GM12878 (cell line): ENCODE results near the gene BRAT1. TPM values are rescaled to one million over a fixed set of nuclear protein-coding genes. Genes with fewer than 3 reads are reported as not detected.

Source experiments
- CHD2 ChIP-seq: IDR thresholded peaks from 2 replicates; pipeline ENCODE4 v1.6.1; 2011; ENCODE audit warnings: low read depth, low read length, improper control_type of control experiment, borderline replicate concordance
- CREM ChIP-seq: IDR thresholded peaks from 2 replicates; pipeline ENCODE4 v1.6.1; 2014; ENCODE audit warnings: antibody characterized with exemption, low read depth
- E2F8 ChIP-seq: fragments of 450-650 bp; IDR thresholded peaks from 2 replicates; pipeline ENCODE4 v1.6.1; 2018; ENCODE audit warnings: mild to moderate bottlenecking, low read depth, moderate library complexity; ENCODE audit not compliant: partially characterized antibody
- FOS ChIP-seq: IDR thresholded peaks from 3 replicates; pipeline ENCODE4 v1.6.1; 2011; ENCODE audit warnings: borderline replicate concordance; ENCODE audit not compliant: insufficient read length; ENCODE audit errors: extremely low read depth
- FOXM1 ChIP-seq: IDR thresholded peaks from 2 replicates; pipeline ENCODE4 v1.6.1; 2012; ENCODE audit warnings: low read depth, mild to moderate bottlenecking, inconsistent platforms, low read length, moderate library complexity
- IKZF1 ChIP-seq: fragments of 450-650 bp; conservative IDR thresholded peaks from 2 replicates; pipeline ENCODE4 v1.6.1; 2017; ENCODE audit warnings: antibody characterized with exemption, mild to moderate bottlenecking
- IRF3 ChIP-seq: fragments of 450-650 bp; IDR thresholded peaks from 2 replicates; pipeline ENCODE4 v1.6.1; 2014; ENCODE audit warnings: mild to moderate bottlenecking
- KLF5 ChIP-seq: fragments of 450-650 bp; IDR thresholded peaks from 2 replicates; pipeline ENCODE4 v1.6.1; 2014; ENCODE audit warnings: mild to moderate bottlenecking; ENCODE audit not compliant: partially characterized antibody
- PAX5 ChIP-seq: IDR thresholded peaks from 2 replicates; pipeline ENCODE4 v1.6.1; 2011; ENCODE audit warnings: low read depth, low read length, borderline replicate concordance
- PKNOX1 ChIP-seq: fragments of 450-650 bp; IDR thresholded peaks from 2 replicates; pipeline ENCODE4 v1.6.1; 2016; ENCODE audit warnings: mild to moderate bottlenecking
- PML ChIP-seq: IDR thresholded peaks from 2 replicates; pipeline ENCODE4 v1.6.1; 2012; ENCODE audit warnings: low read length, inconsistent platforms
- POLR2AphosphoS2 ChIP-seq: IDR thresholded peaks from 2 replicates; pipeline ENCODE4 v1.6.1; 2011; ENCODE audit warnings: low read depth, mild to moderate bottlenecking, low read length, improper control_type of control experiment, moderate library complexity
- RAD21 ChIP-seq: IDR thresholded peaks from 2 replicates; pipeline ENCODE4 v1.6.1; 2011; ENCODE audit warnings: mild to moderate bottlenecking, low read depth, low read length, moderate library complexity; ENCODE audit not compliant: insufficient read depth
- REST ChIP-seq: IDR thresholded peaks from 2 replicates; pipeline ENCODE4 v1.6.1; 2012; ENCODE audit warnings: mild to moderate bottlenecking, low read depth, low read length
- SMARCA5 ChIP-seq: fragments of 450-650 bp; IDR thresholded peaks from 2 replicates; pipeline ENCODE4 v1.6.1; 2017; ENCODE audit warnings: mild to moderate bottlenecking
- STAT3 ChIP-seq: IDR thresholded peaks from 2 replicates; pipeline ENCODE4 v1.6.1; 2011; ENCODE audit warnings: low read depth, low read length, improper control_type of control experiment
- TCF12 ChIP-seq: IDR thresholded peaks from 2 replicates; pipeline ENCODE4 v1.6.1; 2011; ENCODE audit warnings: low read depth, mild to moderate bottlenecking, low read length
- ZBTB4 ChIP-seq: fragments of 450-650 bp; formaldehyde crosslinking; IDR thresholded peaks from 2 replicates; pipeline ENCODE4 v1.4.0; 2022; ENCODE audit warnings: mild to moderate bottlenecking, moderate library complexity
- polyA plus RNA-seq, 11 experiments: library from polyadenylated mRNA; depleted of rRNA in 4 of 11; unstranded in 6 of 11; stranded (reverse) in 5 of 11; fragments of >200 nt; fragmentation: Nextera tagmentation in 4 of 11; fragmentation: Illumina TruSeq in 1 of 11; extraction: Ambion mirVana in 4 of 11; extraction: Trizol in 1 of 11; gene quantifications; 1 replicate in 1 of 11; 2 replicates in 10 of 11; pipeline versions ENCODE4 v1.2.1 to v1.2.3, GENCODE V29; 2011 to 2016; ENCODE audit warnings: inconsistent platforms in 2 of 11, missing spikeins in 2 of 11, low read depth in 1 of 11
- total RNA-seq, 4 experiments: library from RNA; depleted of rRNA in 3 of 4; stranded (reverse); fragments of >200 nt in 3 of 4; fragmentation: Illumina TruSeq in 1 of 4; extraction: Trizol in 1 of 4; gene quantifications; 2 replicates each; pipeline versions ENCODE4 v1.2.1 to v1.2.3, GENCODE V29; 2013 to 2021

The BRAT1 gene
- total and polyA plus RNA-seq, 10 of the 15 experiments (the other 5 are each of a cell fraction or from before 2014, with no cell fraction given), result 0.13 to 53.3 (median 16.0) TPM

- TF ChIP-seq CHD2 (no peak), E2F8 (no peak), PML (no peak), FOS (no peak), SMARCA5 (no peak), KLF5 (peak; percentile 81), POLR2AphosphoS2 (no peak), FOXM1 (no peak), TCF12 (no peak), IRF3 (no peak), STAT3 (no peak), ZBTB4 (no peak), PAX5 (no peak), RAD21 (no peak), CREM (no peak), PKNOX1 (no peak), IKZF1 (peak; percentile 81), REST (no peak)
Observed at GRCh38 chr7:2558629-2559282, 3.4 kb upstream of the BRAT1 start, which contains the start of gene IQCE (continued).
